Ovary (tissue), 3 donors: ENCODE measurements around the gene FABP7.

Experiments used
- CTCF ChIP-seq, 3 donors: fragments of 450-650 bp in 2 of 3; fragments of 200-600 bp in 1 of 3; IDR thresholded peaks; one replicate each; pipeline versions ENCODE4 v1.5.1 to v1.8.0; 2016 to 2022; ENCODE audit warnings: antibody characterized with exemption in 3 of 3, mild to moderate bottlenecking in 1 of 3
- EP300 ChIP-seq: sonication (generic); formaldehyde crosslinking; IDR thresholded peaks from one replicate; pipeline ENCODE4 v1.6.1; 2017; ENCODE audit warnings: antibody characterized with exemption
- donor health status: DM: no; HTN: no; CAD: no.

- TF ChIP-seq CTCF (IDR thresholded peaks at IDR 0.05) (no peak), EP300 (no peak)
These were observed 45.6 kb downstream of the FABP7 start for GRCh38 chr6:122825163-122825562.
